ENCODE data around the gene CELF4.

CELF4 gene

DNA sequence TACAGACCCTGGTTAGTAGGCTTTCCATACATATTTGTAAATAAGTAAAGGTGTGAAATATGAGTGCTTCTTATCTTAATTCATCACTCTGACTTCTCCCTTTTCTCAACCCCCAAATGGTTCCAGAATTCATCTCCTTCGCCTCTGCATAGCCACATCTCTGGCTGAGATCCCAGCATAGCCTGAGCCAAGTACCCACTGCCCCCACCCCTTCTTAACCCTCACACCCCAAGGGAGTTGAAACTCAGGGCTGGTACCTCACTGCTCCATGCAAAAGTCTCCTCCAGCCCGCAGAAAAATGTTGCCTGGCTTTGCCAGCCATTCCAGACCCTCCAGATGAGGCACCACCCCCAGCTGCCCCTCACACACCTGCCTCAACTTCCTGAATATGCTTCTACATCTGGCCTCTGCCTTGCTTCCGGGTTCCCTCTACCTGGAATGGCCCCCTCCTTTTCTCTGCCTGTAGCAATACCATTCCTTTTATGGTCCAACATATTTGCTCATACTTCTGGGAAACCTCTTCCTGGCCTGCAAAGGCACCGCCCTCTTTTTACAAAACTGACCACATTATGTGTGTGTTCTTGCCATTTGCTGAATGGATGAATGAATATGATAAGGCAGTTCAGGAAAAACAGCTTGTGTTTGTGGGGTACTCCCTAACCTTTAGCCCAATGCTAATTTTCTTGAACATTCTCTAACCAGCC is 112.8 kb downstream of the CELF4 start:
- Histone ChIP-seq H2AFZ (ENCODE audit: low read depth, low read length) (no peak overlapping the region), H3K4me1 (ENCODE audit: insufficient read depth, low read length) (peaks cover 26% of the 10 kb centered on the region), H3K36me3 (ENCODE audit: insufficient read depth, low read length) (no peaks in the 10 kb centered on the region), H3K4me3 (ENCODE audit: low read length) (no peak overlapping the region), H3K9me3 (ENCODE audit: low read length) (no peaks in the 10 kb centered on the region), H3K27me3 (ENCODE audit: insufficient read depth, low read length) (no peaks in the 10 kb centered on the region)

DNA sequence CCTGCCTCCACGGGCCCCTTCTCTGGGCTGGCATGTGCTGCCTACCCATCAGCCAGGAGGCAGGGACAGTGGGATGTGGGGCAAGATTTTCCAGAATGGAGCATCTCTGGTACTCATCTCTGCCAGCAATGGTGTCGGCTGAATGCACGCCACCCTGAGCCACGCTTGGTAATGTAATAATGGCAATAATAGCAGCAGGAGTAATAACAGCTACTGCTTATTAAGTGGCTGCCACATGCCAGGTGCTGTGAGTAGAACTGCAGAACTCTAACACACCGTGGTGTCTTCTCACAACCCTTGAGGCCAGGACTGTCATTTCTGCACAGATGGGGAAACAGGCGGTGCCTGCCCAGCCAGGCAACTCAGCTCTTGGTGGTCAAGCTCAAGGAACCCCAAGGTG is 113.6 kb downstream of the CELF4 start:
- no peaks in the 10 kb centered on the region for H3K36me3 ChIP-seq (ENCODE audit: insufficient read depth, low read length)
- no peak overlapping the region for H2AFZ ChIP-seq (ENCODE audit: low read depth, low read length)
- no peaks in the 10 kb centered on the region for H3K27me3 ChIP-seq (ENCODE audit: insufficient read depth, low read length)
- H3K9me3 ChIP-seq (ENCODE audit: low read length): no peaks in the 10 kb centered on the region
- H3K4me3 ChIP-seq (ENCODE audit: low read length): no peak overlapping the region
- H3K4me1 ChIP-seq (ENCODE audit: insufficient read depth, low read length): peaks cover 26% of the 10 kb centered on the region

DNA sequence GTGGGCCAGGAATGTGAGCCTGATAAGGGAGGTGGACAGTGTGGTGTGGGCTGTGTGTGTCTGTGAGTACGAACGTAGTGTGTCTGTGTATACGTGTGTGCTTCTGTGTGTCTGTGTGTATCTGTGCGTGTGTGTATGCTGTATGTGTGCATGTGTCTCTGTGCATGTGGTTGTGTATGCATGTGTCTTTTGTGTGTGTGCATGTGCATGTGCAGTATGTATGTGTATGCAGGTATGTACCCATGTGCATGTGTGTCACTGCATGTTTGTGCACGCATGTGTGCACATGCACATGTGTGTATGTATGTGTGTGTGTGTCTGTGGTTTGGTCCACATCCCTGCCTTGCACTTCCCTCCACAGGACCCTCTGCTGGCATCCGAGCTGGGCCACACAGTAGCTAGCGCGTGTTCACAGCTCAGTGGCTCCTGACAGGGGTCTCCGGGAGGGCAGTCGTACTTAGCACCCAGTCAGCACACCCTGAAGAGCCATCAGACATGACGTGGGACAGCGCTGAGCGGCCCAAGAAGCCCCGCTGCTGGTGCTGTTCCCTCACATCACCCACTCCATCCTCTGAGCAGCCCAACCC is 114.3 kb downstream of the CELF4 start:
- H3K9me3 ChIP-seq (ENCODE audit: low read length): no peaks in the 10 kb centered on the region
- no peaks in the 10 kb centered on the region for H3K36me3 ChIP-seq (ENCODE audit: insufficient read depth, low read length)
- H3K27me3 ChIP-seq (ENCODE audit: insufficient read depth, low read length): no peaks in the 10 kb centered on the region
- H3K4me1 ChIP-seq (ENCODE audit: insufficient read depth, low read length): peaks cover 26% of the 10 kb centered on the region
- no peak overlapping the region for H2AFZ ChIP-seq (ENCODE audit: low read depth, low read length)
- H3K4me3 ChIP-seq (ENCODE audit: low read length): no peak overlapping the region

DNA sequence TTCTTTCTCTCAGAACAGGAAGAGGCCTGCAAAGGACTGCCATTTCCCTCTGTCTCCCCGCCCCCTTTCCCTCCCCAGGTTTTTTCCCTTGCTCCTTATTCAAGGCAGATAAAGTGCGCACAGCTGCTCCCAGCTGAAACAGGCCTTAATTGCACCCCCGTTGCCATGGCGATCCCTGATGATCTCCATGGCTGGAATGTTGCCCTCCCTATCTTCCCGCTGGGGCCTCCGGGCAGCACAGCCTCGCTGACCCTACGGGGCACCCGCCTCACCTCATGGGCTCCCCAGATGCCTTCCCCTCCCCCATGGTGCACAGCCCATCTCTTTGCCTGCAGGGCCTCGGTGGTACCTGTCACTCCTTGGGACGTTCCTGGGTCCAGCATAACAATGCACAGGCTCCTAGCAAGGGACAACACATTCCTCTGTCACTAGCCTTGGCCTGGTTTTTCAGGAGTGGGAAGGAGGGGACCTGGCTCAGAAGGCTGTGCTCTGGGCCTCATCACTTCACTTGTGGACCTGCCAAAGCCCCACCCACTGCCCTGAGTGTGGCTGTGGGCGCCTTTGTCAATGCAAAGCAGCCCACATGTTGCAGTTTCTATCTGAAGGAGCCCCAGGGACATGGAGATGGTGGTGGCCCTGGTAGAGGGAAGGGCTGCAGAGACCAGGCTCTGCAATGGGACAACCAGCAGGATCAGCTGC is 115.0 kb downstream of the CELF4 start:
- Histone ChIP-seq H3K9me3 (ENCODE audit: low read length) (no peaks in the 10 kb centered on the region), H3K36me3 (ENCODE audit: insufficient read depth, low read length) (no peaks in the 10 kb centered on the region), H3K4me3 (ENCODE audit: low read length) (no peak overlapping the region), H3K4me1 (ENCODE audit: insufficient read depth, low read length) (peaks cover 29% of the 10 kb centered on the region), H2AFZ (ENCODE audit: low read depth, low read length) (peak overlapping the region; percentile 30), H3K27me3 (ENCODE audit: insufficient read depth, low read length) (no peaks in the 10 kb centered on the region)

DNA sequence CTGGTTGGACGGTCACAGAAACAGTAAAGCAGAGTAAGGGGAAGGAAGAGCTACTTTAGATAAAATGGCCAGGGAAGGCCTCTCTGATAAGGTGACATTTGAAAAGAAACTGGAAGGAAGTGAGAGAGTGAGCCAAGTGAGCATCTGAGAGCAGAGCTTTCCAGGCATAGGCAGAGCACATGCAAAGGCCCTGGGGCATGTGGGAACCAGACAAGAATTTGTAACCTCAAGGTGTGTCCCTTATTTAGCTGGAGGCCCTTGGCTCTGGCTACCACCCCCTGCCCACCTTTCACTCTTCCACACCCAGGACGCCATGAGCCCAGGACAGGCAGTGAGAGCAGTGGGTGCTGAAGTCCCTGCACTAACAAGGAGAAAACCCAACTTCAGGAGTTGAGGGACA is 116.0 kb downstream of the CELF4 start:
- Histone ChIP-seq H3K4me3 (ENCODE audit: low read length) (no peak overlapping the region), H3K4me1 (ENCODE audit: insufficient read depth, low read length) (peaks cover 37% of the 10 kb centered on the region)

DNA sequence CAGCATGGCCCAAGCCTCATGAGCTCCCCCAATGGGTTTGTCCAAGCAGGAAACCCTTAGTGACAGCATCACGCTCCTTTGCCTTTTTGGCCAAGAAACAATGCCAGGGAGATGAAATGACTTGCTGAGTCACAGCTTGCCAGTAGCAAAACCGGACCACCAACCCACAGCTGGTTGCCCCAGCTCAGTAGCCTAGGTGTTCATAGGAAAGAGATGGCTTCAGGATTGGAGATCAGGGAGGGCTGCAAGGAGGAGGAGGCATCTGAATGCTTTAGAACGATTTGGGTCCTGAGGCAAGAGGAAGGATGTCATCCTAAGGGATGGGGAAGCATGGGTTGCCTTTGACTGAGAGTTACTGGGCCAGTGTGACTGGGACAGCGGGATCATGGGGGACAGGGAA is 116.7 kb downstream of the CELF4 start:
- peaks cover 37% of the 10 kb centered on the region for H3K4me1 ChIP-seq (ENCODE audit: insufficient read depth, low read length)
- H3K36me3 ChIP-seq (ENCODE audit: insufficient read depth, low read length): no peaks in the 10 kb centered on the region

More for the DNA sequence above, 116.0 kb downstream of the CELF4 start:
- Histone ChIP-seq H3K36me3 (ENCODE audit: insufficient read depth, low read length) (no peaks in the 10 kb centered on the region), H3K27me3 (ENCODE audit: insufficient read depth, low read length) (no peaks in the 10 kb centered on the region), H3K9me3 (ENCODE audit: low read length) (no peaks in the 10 kb centered on the region), H2AFZ (ENCODE audit: low read depth, low read length) (no peak overlapping the region)

DNA sequence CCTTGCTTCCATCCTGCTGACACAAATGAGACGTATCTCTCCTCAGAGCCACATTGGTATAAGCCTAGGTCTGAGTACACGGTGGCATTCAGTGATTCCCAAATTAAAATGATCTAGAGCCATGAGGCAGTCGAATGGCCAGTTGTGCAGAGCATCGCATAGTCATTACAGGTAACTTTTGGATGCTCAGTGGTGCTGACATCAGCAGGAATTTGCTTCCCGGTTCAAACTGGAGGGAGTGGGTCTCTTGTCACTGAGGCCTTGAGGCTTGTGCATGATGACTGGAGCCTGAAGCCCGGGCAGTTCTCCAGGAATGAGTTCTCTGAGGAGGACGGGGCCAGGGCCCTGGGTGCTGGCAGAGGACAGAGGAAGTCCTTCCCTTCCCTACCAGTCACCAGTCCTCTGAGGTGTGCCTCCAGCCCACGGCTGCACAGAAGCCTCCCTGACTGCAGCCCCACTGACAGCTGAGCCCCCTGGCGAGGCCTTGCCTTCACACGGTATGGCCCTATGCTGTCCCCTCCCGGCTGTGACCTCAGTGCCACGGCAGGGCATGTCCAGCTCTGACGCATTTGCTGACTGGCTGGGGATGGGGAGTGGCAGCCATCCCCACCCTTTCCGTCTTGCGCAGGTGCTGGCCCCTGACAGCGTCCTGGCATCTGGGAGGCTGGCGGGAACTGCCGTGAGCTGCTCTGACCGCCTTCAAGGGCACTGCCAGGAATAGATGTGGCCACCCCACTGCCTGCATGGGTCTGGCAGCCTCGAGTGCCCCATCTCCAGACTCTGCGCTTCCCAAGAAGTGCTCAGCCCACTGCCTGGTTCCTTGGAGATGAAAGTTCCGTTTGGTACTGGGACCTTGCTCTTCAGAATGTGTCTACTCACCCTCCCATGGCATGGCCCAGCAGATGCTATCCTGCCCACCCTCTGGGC is 117.4 kb downstream of the CELF4 start:
- no peaks in the 10 kb centered on the region for H3K36me3 ChIP-seq (ENCODE audit: insufficient read depth, low read length)
- H2AFZ ChIP-seq (ENCODE audit: low read depth, low read length): no peak overlapping the region
- H3K9me3 ChIP-seq (ENCODE audit: low read length): no peaks in the 10 kb centered on the region
- peaks cover 37% of the 10 kb centered on the region for H3K4me1 ChIP-seq (ENCODE audit: insufficient read depth, low read length)
- H3K4me3 ChIP-seq (ENCODE audit: low read length): no peak overlapping the region
- no peaks in the 10 kb centered on the region for H3K27me3 ChIP-seq (ENCODE audit: insufficient read depth, low read length)

More for the DNA sequence above, 116.7 kb downstream of the CELF4 start:
- no peaks in the 10 kb centered on the region for H3K9me3 ChIP-seq (ENCODE audit: low read length)
- no peaks in the 10 kb centered on the region for H3K27me3 ChIP-seq (ENCODE audit: insufficient read depth, low read length)
- no peak overlapping the region for H2AFZ ChIP-seq (ENCODE audit: low read depth, low read length)
- no peak overlapping the region for H3K4me3 ChIP-seq (ENCODE audit: low read length)

DNA sequence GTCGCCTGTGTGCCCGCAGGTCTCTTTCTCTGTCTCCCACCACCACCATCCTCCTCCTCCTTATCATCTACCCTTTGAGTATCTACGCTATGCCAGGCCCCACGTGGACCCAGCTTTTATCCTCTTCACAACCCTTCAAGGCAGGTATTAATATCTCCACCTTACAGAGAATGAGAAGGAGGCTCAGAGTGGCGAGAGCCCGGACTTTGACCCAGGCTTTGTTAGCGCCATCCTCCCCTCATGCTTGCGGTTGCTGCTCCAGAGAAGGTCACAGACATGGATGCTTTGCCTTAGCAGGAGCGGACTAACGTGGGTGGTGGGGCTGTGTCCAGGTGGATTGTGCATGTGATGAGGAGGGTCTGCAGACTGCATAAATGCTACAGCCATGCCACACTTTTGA is 119.8 kb downstream of the CELF4 start:
- no peaks in the 10 kb centered on the region for H3K36me3 ChIP-seq (ENCODE audit: insufficient read depth, low read length)
- H2AFZ ChIP-seq (ENCODE audit: low read depth, low read length): no peak overlapping the region
- peaks cover 22% of the 10 kb centered on the region for H3K4me1 ChIP-seq (ENCODE audit: insufficient read depth, low read length)

DNA sequence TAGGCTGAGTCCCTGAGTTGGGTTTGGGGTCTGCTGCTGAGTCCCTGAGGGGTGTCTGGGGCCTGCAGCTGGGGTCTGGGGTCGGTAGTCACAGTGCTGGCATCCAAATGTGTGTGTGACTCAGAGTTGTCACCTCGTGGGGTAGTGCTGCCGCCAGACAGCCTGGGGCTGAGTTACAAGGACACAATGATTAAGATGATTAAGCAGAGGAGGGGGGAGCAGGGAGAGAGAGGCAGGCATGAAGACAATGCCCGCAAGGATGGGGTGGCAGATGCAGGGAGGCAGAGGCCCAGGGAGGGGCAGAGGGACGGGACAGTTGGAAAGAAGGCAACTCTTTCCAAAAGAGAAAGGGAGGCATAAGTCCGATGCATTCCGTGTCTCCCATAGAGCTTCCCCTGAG is 120.2 kb downstream of the CELF4 start:
- H3K4me3 ChIP-seq (ENCODE audit: low read length): no peak overlapping the region
- H2AFZ ChIP-seq (ENCODE audit: low read depth, low read length): peak overlapping the region; percentile 31
- H3K27me3 ChIP-seq (ENCODE audit: insufficient read depth, low read length): no peaks in the 10 kb centered on the region
- H3K4me1 ChIP-seq (ENCODE audit: insufficient read depth, low read length): peaks cover 18% of the 10 kb centered on the region
- H3K36me3 ChIP-seq (ENCODE audit: insufficient read depth, low read length): no peaks in the 10 kb centered on the region
- no peaks in the 10 kb centered on the region for H3K9me3 ChIP-seq (ENCODE audit: low read length)

More for the DNA sequence above, 119.8 kb downstream of the CELF4 start:
- Histone ChIP-seq H3K4me3 (ENCODE audit: low read length) (no peak overlapping the region), H3K9me3 (ENCODE audit: low read length) (no peaks in the 10 kb centered on the region), H3K27me3 (ENCODE audit: insufficient read depth, low read length) (no peaks in the 10 kb centered on the region)

DNA sequence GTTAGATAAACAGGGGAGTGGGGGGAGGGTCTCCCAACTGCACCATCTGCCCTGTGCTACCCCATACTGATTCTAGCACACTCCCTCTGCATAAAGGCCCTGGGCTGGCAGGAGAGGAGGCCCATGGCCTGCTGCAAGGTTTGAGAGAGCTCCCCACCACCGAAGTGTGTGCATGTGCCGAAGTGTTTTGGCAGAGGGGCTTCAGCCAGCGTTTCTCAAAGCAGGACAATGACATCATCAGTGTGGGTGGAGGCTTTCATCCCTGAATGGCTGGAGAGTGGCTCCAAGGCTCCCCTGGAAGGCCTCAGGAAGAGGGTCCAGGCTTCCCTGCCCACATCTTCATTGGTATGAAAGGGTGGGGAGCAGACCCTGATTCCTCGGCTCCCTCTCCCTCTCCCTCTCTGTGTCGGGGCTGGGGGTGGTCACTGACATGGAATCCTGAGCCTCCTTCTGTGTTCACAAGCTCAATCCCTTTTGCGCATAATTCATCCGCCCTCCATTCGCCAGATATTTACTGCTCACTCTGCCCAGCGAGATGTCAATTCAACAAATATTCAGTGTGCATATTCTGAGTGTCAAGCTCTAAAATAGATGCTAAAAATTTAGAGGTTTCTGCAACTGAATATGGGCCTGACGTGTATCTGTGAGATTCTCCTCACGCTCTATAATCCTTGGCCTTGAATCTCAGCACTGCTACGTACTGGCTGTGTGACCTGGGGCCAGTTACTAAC is 122.1 kb downstream of the CELF4 start:
- no peaks in the 10 kb centered on the region for H3K27me3 ChIP-seq (ENCODE audit: insufficient read depth, low read length)
- H3K9me3 ChIP-seq (ENCODE audit: low read length): no peaks in the 10 kb centered on the region
- H3K36me3 ChIP-seq (ENCODE audit: insufficient read depth, low read length): no peaks in the 10 kb centered on the region
- no peak overlapping the region for H2AFZ ChIP-seq (ENCODE audit: low read depth, low read length)
- H3K4me3 ChIP-seq (ENCODE audit: low read length): no peak overlapping the region
- H3K4me1 ChIP-seq (ENCODE audit: insufficient read depth, low read length): peaks cover 11% of the 10 kb centered on the region

DNA sequence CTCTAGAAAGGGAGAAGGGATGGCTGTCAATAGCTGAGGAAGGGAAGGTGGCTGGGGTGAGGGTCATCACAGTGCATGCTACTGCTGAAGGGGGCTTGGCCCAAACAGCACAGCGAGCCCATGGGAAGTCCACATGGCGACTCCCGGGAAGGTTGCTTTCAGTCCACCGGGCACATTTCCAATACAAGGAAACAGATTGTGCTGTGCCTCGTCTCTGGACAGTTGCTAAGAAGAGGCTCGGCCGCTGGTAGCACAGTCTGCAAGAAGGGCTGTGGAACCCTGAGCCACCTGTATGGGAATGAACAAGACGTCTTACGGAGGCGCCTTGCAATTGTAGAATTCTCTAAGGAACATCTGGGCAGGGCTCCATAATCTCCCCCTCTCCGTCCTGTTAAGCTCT is 123.1 kb downstream of the CELF4 start:
- Histone ChIP-seq H3K27me3 (ENCODE audit: insufficient read depth, low read length) (no peaks in the 10 kb centered on the region), H3K36me3 (ENCODE audit: insufficient read depth, low read length) (no peaks in the 10 kb centered on the region), H3K4me1 (ENCODE audit: insufficient read depth, low read length) (peaks cover 11% of the 10 kb centered on the region), H3K9me3 (ENCODE audit: low read length) (no peaks in the 10 kb centered on the region), H3K4me3 (ENCODE audit: low read length) (no peak overlapping the region), H2AFZ (ENCODE audit: low read depth, low read length) (no peak overlapping the region)

DNA sequence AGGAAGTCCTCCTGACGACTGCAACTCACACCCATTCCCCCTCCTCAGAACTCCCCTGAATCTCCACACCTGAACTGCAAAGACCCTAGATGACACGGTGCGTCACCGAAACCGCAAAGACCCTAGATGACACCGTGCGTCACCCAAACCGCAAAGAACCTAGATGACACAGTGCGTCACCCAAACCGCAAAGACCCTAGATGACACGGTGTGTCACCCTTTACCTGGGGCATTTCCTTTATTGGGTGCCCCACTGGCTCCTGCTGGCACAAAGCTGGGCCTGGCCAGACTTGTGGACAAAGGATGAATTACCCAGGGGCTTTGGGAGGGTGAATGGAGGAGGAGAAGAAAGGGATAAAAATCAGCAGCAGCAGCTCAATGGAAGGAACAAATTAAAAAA is 123.8 kb downstream of the CELF4 start:
- no peaks in the 10 kb centered on the region for H3K36me3 ChIP-seq (ENCODE audit: insufficient read depth, low read length)
- peaks cover 11% of the 10 kb centered on the region for H3K4me1 ChIP-seq (ENCODE audit: insufficient read depth, low read length)
- H2AFZ ChIP-seq (ENCODE audit: low read depth, low read length): no peak overlapping the region
- H3K27me3 ChIP-seq (ENCODE audit: insufficient read depth, low read length): no peaks in the 10 kb centered on the region
- H3K4me3 ChIP-seq (ENCODE audit: low read length): no peak overlapping the region
- no peaks in the 10 kb centered on the region for H3K9me3 ChIP-seq (ENCODE audit: low read length)

Data from neuron (in vitro differentiated cells).